GM12878 (cell line): ENCODE results near the gene GRM7. TPM values are rescaled to one million over a fixed set of nuclear protein-coding genes. Genes with fewer than 3 reads are reported as not detected.

Experiments
- EGR1 ChIP-seq, 2 experiments: IDR thresholded peaks; 1 replicate in 1 of 2; 2 replicates in 1 of 2; pipeline ENCODE4 v1.6.1; 2011 to 2012; ENCODE audit warnings: low read depth in 2 of 2, low read length in 2 of 2, borderline replicate concordance in 1 of 2, mild to moderate bottlenecking in 1 of 2, moderate library complexity in 1 of 2
- EP300 ChIP-seq, 2 experiments: fragments of 150-350 bp in 1 of 2; IDR thresholded peaks; 2 replicates each; pipeline ENCODE4 v1.6.1; 2011 to 2012; ENCODE audit warnings: low read depth in 2 of 2, low read length in 2 of 2, borderline replicate concordance in 1 of 2, improper control_type of control experiment in 1 of 2, inconsistent platforms in 1 of 2; ENCODE audit not compliant: control insufficient read depth in 1 of 2
- ESRRA ChIP-seq: IDR thresholded peaks from 2 replicates; pipeline ENCODE4 v1.6.1; 2012; ENCODE audit warnings: mild to moderate bottlenecking, low read length, improper control_type of control experiment
- FOXK2 ChIP-seq: fragments of 450-650 bp; IDR thresholded peaks from 2 replicates; pipeline ENCODE4 v1.6.1; 2017; ENCODE audit warnings: mild to moderate bottlenecking, moderate library complexity
- HCFC1 ChIP-seq: fragments of 150-350 bp; IDR thresholded peaks from 2 replicates; pipeline ENCODE4 v1.6.1; 2014; ENCODE audit warnings: low read length
- MEF2A ChIP-seq: IDR thresholded peaks from 2 replicates; pipeline ENCODE4 v1.6.1; 2011; ENCODE audit warnings: low read depth, mild to moderate bottlenecking, low read length, moderate library complexity; ENCODE audit not compliant: insufficient read depth
- RFX5 ChIP-seq: IDR thresholded peaks from 2 replicates; pipeline ENCODE4 v1.6.1; 2011; ENCODE audit warnings: low read depth, low read length, improper control_type of control experiment
- SMAD5 ChIP-seq: IDR thresholded peaks from 2 replicates; pipeline ENCODE4 v1.6.1; 2016; ENCODE audit warnings: antibody characterized with exemption, low read depth
- SP1 ChIP-seq: IDR thresholded peaks from one replicate; pipeline ENCODE4 v1.6.1; 2011; ENCODE audit warnings: low read depth, low read length
- ZSCAN29 ChIP-seq: fragments of 450-650 bp; IDR thresholded peaks from 2 replicates; pipeline ENCODE4 v1.6.1; 2017; ENCODE audit warnings: mild to moderate bottlenecking, moderate library complexity
- polyA plus RNA-seq, 11 experiments: library from polyadenylated mRNA; depleted of rRNA in 4 of 11; unstranded in 6 of 11; stranded (reverse) in 5 of 11; fragments of >200 nt; fragmentation: Nextera tagmentation in 4 of 11; fragmentation: Illumina TruSeq in 1 of 11; extraction: Ambion mirVana in 4 of 11; extraction: Trizol in 1 of 11; gene quantifications; 1 replicate in 1 of 11; 2 replicates in 10 of 11; pipeline versions ENCODE4 v1.2.1 to v1.2.3, GENCODE V29; 2011 to 2016; ENCODE audit warnings: inconsistent platforms in 2 of 11, missing spikeins in 2 of 11, low read depth in 1 of 11
- total RNA-seq, 4 experiments: library from RNA; depleted of rRNA in 3 of 4; stranded (reverse); fragments of >200 nt in 3 of 4; fragmentation: Illumina TruSeq in 1 of 4; extraction: Trizol in 1 of 4; gene quantifications; 2 replicates each; pipeline versions ENCODE4 v1.2.1 to v1.2.3, GENCODE V29; 2013 to 2021
- TF ChIP-seq, protein P1 (sequence below): fragments of 450-650 bp; IDR thresholded peaks from 2 replicates; pipeline ENCODE4 v1.6.1; 2017; ENCODE audit warnings: mild to moderate bottlenecking, moderate library complexity
- TF ChIP-seq, protein P2 (sequence below): fragments of 450-650 bp; conservative IDR thresholded peaks from 2 replicates; pipeline ENCODE4 v1.6.1; 2017; ENCODE audit warnings: mild to moderate bottlenecking, moderate library complexity
- TF ChIP-seq, protein P3 (sequence below): IDR thresholded peaks from 2 replicates; pipeline ENCODE4 v1.6.1; 2012; ENCODE audit warnings: improper control_type of control experiment, low read depth, low read length; ENCODE audit not compliant: insufficient replicate concordance
- TF ChIP-seq, protein P4 (sequence below): fragments of 450-650 bp; IDR thresholded peaks from 2 replicates; pipeline ENCODE4 v1.6.1; 2017; ENCODE audit warnings: low read depth, mild to moderate bottlenecking, moderate library complexity
- TF ChIP-seq, protein P5 (sequence below): IDR thresholded peaks from 2 replicates; pipeline ENCODE4 v1.6.1; 2011; ENCODE audit warnings: borderline replicate concordance, low read depth, mild to moderate bottlenecking, moderate library complexity, mixed read lengths, low read length; ENCODE audit not compliant: insufficient read depth; ENCODE audit errors: extremely low read length

GRM7 gene
- total and polyA plus RNA-seq, 10 of the 15 experiments (the other 5 are each of a cell fraction or from before 2014, with no cell fraction given): not detected

DNA sequence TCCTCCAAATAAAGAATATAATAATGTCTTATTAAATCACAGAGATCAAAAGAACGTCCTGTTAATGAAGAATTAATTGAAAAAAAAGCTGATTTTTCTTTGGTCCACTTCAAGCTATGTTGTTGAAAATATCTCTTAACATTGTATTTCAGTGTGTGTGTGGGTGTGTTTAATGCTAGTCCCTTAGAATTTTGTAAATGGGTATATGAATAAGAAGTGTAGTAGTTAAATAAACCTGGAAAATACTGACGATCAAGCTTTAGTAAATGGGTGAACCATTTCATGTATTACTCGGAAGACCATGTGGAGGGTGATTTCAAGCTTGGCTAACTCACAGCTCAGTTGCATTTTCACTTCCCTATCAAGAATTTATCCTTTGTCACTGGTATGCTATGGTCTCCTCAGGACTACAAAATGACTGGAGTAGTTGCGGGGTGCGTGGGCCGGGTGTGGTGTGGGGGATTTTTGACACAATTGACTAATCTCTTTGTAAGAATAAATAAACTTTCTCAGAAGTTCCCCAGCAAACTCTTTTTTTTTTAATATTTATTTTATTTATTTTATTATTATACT, 586.4 kb downstream of the GRM7 start (continued):
- peak in 1 of 2 experiments; percentile 68; a peak in 2 of 3 replicates for TF ChIP-seq EGR1 (IDR thresholded peaks at IDR 0.05; ENCODE audit: borderline replicate concordance in 1 of 2, low read depth in 2 of 2, low read length in 2 of 2)
- TF ChIP-seq, protein P1, sequence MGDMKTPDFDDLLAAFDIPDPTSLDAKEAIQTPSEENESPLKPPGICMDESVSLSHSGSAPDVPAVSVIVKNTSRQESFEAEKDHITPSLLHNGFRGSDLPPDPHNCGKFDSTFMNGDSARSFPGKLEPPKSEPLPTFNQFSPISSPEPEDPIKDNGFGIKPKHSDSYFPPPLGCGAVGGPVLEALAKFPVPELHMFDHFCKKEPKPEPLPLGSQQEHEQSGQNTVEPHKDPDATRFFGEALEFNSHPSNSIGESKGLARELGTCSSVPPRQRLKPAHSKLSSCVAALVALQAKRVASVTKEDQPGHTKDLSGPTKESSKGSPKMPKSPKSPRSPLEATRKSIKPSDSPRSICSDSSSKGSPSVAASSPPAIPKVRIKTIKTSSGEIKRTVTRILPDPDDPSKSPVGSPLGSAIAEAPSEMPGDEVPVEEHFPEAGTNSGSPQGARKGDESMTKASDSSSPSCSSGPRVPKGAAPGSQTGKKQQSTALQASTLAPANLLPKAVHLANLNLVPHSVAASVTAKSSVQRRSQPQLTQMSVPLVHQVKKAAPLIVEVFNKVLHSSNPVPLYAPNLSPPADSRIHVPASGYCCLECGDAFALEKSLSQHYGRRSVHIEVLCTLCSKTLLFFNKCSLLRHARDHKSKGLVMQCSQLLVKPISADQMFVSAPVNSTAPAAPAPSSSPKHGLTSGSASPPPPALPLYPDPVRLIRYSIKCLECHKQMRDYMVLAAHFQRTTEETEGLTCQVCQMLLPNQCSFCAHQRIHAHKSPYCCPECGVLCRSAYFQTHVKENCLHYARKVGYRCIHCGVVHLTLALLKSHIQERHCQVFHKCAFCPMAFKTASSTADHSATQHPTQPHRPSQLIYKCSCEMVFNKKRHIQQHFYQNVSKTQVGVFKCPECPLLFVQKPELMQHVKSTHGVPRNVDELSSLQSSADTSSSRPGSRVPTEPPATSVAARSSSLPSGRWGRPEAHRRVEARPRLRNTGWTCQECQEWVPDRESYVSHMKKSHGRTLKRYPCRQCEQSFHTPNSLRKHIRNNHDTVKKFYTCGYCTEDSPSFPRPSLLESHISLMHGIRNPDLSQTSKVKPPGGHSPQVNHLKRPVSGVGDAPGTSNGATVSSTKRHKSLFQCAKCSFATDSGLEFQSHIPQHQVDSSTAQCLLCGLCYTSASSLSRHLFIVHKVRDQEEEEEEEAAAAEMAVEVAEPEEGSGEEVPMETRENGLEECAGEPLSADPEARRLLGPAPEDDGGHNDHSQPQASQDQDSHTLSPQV: no peak
- TF ChIP-seq RFX5: no peak
- TF ChIP-seq, protein P2, sequence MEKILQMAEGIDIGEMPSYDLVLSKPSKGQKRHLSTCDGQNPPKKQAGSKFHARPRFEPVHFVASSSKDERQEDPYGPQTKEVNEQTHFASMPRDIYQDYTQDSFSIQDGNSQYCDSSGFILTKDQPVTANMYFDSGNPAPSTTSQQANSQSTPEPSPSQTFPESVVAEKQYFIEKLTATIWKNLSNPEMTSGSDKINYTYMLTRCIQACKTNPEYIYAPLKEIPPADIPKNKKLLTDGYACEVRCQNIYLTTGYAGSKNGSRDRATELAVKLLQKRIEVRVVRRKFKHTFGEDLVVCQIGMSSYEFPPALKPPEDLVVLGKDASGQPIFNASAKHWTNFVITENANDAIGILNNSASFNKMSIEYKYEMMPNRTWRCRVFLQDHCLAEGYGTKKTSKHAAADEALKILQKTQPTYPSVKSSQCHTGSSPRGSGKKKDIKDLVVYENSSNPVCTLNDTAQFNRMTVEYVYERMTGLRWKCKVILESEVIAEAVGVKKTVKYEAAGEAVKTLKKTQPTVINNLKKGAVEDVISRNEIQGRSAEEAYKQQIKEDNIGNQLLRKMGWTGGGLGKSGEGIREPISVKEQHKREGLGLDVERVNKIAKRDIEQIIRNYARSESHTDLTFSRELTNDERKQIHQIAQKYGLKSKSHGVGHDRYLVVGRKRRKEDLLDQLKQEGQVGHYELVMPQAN: no peak
- no peak for TF ChIP-seq SMAD5
- no peak for TF ChIP-seq MEF2A
- TF ChIP-seq, protein P3, sequence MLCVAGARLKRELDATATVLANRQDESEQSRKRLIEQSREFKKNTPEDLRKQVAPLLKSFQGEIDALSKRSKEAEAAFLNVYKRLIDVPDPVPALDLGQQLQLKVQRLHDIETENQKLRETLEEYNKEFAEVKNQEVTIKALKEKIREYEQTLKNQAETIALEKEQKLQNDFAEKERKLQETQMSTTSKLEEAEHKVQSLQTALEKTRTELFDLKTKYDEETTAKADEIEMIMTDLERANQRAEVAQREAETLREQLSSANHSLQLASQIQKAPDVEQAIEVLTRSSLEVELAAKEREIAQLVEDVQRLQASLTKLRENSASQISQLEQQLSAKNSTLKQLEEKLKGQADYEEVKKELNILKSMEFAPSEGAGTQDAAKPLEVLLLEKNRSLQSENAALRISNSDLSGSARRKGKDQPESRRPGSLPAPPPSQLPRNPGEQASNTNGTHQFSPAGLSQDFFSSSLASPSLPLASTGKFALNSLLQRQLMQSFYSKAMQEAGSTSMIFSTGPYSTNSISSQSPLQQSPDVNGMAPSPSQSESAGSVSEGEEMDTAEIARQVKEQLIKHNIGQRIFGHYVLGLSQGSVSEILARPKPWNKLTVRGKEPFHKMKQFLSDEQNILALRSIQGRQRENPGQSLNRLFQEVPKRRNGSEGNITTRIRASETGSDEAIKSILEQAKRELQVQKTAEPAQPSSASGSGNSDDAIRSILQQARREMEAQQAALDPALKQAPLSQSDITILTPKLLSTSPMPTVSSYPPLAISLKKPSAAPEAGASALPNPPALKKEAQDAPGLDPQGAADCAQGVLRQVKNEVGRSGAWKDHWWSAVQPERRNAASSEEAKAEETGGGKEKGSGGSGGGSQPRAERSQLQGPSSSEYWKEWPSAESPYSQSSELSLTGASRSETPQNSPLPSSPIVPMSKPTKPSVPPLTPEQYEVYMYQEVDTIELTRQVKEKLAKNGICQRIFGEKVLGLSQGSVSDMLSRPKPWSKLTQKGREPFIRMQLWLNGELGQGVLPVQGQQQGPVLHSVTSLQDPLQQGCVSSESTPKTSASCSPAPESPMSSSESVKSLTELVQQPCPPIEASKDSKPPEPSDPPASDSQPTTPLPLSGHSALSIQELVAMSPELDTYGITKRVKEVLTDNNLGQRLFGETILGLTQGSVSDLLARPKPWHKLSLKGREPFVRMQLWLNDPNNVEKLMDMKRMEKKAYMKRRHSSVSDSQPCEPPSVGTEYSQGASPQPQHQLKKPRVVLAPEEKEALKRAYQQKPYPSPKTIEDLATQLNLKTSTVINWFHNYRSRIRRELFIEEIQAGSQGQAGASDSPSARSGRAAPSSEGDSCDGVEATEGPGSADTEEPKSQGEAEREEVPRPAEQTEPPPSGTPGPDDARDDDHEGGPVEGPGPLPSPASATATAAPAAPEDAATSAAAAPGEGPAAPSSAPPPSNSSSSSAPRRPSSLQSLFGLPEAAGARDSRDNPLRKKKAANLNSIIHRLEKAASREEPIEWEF: no peak
- TF ChIP-seq SP1: no peak
- no peak for TF ChIP-seq FOXK2
- no peak for TF ChIP-seq HCFC1
- TF ChIP-seq ESRRA: no peak
- TF ChIP-seq, protein P4, sequence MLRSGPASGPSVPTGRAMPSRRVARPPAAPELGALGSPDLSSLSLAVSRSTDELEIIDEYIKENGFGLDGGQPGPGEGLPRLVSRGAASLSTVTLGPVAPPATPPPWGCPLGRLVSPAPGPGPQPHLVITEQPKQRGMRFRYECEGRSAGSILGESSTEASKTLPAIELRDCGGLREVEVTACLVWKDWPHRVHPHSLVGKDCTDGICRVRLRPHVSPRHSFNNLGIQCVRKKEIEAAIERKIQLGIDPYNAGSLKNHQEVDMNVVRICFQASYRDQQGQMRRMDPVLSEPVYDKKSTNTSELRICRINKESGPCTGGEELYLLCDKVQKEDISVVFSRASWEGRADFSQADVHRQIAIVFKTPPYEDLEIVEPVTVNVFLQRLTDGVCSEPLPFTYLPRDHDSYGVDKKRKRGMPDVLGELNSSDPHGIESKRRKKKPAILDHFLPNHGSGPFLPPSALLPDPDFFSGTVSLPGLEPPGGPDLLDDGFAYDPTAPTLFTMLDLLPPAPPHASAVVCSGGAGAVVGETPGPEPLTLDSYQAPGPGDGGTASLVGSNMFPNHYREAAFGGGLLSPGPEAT: peak; percentile 88
- TF ChIP-seq ZSCAN29: no peak
- TF ChIP-seq, protein P5, sequence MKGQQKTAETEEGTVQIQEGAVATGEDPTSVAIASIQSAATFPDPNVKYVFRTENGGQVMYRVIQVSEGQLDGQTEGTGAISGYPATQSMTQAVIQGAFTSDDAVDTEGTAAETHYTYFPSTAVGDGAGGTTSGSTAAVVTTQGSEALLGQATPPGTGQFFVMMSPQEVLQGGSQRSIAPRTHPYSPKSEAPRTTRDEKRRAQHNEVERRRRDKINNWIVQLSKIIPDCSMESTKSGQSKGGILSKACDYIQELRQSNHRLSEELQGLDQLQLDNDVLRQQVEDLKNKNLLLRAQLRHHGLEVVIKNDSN: no peak
- peak; percentile 60 to 89; a peak in 3 of 4 replicates for TF ChIP-seq EP300 (IDR thresholded peaks at IDR 0.05; ENCODE audit: borderline replicate concordance in 1 of 2, control insufficient read depth in 1 of 2, low read depth in 2 of 2, low read length in 2 of 2)
